ACC112 (cell line): Measurements from ENCODE around the gene MBNL3.

Experiments
- H2AFZ ChIP-seq: fragments of 200-600 bp; sonication (generic); one replicate; pipeline ENCODE4 v1.6.0; 2017; ENCODE audit warnings: antibody characterized with exemption, low read length; ENCODE audit not compliant: unreplicated experiment
- H3K27ac ChIP-seq: fragments of 200-600 bp; sonication (generic); 2 replicates; pipeline ENCODE4 v1.5.1; 2014; ENCODE audit warnings: low read depth, mild to moderate bottlenecking, antibody characterized with exemption, low read length, moderate library complexity
- H3K27me3 ChIP-seq: fragments of 200-600 bp; sonication (generic); 2 replicates; pipeline ENCODE4 v1.6.1; 2014; ENCODE audit warnings: mild to moderate bottlenecking, antibody characterized with exemption, low read length, moderate library complexity, mixed read lengths; ENCODE audit not compliant: insufficient read depth
- H3K36me3 ChIP-seq: fragments of 200-600 bp; sonication (generic); 2 replicates; pipeline ENCODE4 v1.6.1; 2016; ENCODE audit warnings: mild to moderate bottlenecking, antibody characterized with exemption, low read length, moderate library complexity, mixed read lengths; ENCODE audit not compliant: insufficient read depth
- H3K4me1 ChIP-seq: fragments of 200-600 bp; sonication (generic); one replicate; pipeline ENCODE4 v1.6.1; 2016; ENCODE audit warnings: low read length, mixed read lengths; ENCODE audit not compliant: insufficient read depth, unreplicated experiment, control insufficient read depth
- H3K4me3 ChIP-seq: fragments of 200-600 bp; sonication (generic); 2 replicates; pipeline ENCODE4 v1.5.1; 2014; ENCODE audit warnings: mild to moderate bottlenecking, low read depth, low read length
- H3K79me2 ChIP-seq: fragments of 200-600 bp; sonication (generic); one replicate; pipeline ENCODE4 v1.6.0; 2016; ENCODE audit warnings: low read length; ENCODE audit not compliant: control insufficient read depth, unreplicated experiment, insufficient read depth

Gene MBNL3

GRCh38 chrX:132423323-132423722 is 65.5 kb downstream of the MBNL3 start:
- H3K36me3 ChIP-seq: no peaks in the 10 kb centered on the region
- H3K27me3 ChIP-seq: no peaks in the 10 kb centered on the region
- H3K4me3 ChIP-seq: no peak overlapping the region
- peaks cover 11% of the 10 kb centered on the region for H3K4me1 ChIP-seq
- H2AFZ ChIP-seq: no peak overlapping the region
- H3K27ac ChIP-seq: no peak overlapping the region
- H3K79me2 ChIP-seq: no peaks in the 10 kb centered on the region

GRCh38 chrX:132415012-132415411 is 73.8 kb downstream of the MBNL3 start:
- Histone ChIP-seq H3K79me2 (no peaks in the 10 kb centered on the region), H3K27me3 (no peaks in the 10 kb centered on the region), H3K27ac (no peak overlapping the region), H2AFZ (no peak overlapping the region), H3K36me3 (no peaks in the 10 kb centered on the region), H3K4me3 (no peak overlapping the region), H3K4me1 (no peaks in the 10 kb centered on the region)

- H3K27me3 ChIP-seq: no peaks in the 10 kb centered on the region
- H3K27ac ChIP-seq: no peak overlapping the region
- no peaks in the 10 kb centered on the region for H3K4me1 ChIP-seq
- no peaks in the 10 kb centered on the region for H3K36me3 ChIP-seq
- no peak overlapping the region for H3K4me3 ChIP-seq
- H3K79me2 ChIP-seq: no peaks in the 10 kb centered on the region
- no peak overlapping the region for H2AFZ ChIP-seq
Observed at GRCh38 chrX:132414404-132414803, 74.4 kb downstream of the MBNL3 start.

GRCh38 chrX:132413459-132413858 is 75.4 kb downstream of the MBNL3 start:
- Histone ChIP-seq H2AFZ (no peak overlapping the region), H3K27me3 (no peaks in the 10 kb centered on the region), H3K4me3 (no peak overlapping the region)

GRCh38 chrX:132412208-132412607 is 76.6 kb downstream of the MBNL3 start:
- Histone ChIP-seq H3K27me3 (no peaks in the 10 kb centered on the region), H3K36me3 (no peaks in the 10 kb centered on the region), H3K4me1 (no peaks in the 10 kb centered on the region), H3K79me2 (no peaks in the 10 kb centered on the region), H3K4me3 (no peak overlapping the region), H3K27ac (no peak overlapping the region), H2AFZ (no peak overlapping the region)

More at GRCh38 chrX:132413459-132413858, 75.4 kb downstream of the MBNL3 start:
- Histone ChIP-seq H3K27ac (no peak overlapping the region), H3K79me2 (no peaks in the 10 kb centered on the region), H3K36me3 (no peaks in the 10 kb centered on the region), H3K4me1 (no peaks in the 10 kb centered on the region)

- Histone ChIP-seq H2AFZ (no peak overlapping the region), H3K27me3 (no peaks in the 10 kb centered on the region), H3K4me3 (no peak overlapping the region), H3K4me1 (no peaks in the 10 kb centered on the region), H3K79me2 (no peaks in the 10 kb centered on the region), H3K27ac (no peak overlapping the region), H3K36me3 (no peaks in the 10 kb centered on the region)
Observed at GRCh38 chrX:132411310-132411977, 77.4 kb downstream of the MBNL3 start.

- H3K4me3 ChIP-seq: no peak overlapping the region
- H3K27ac ChIP-seq: no peak overlapping the region
- H3K4me1 ChIP-seq: no peaks in the 10 kb centered on the region
- no peaks in the 10 kb centered on the region for H3K27me3 ChIP-seq
- H3K79me2 ChIP-seq: no peaks in the 10 kb centered on the region
- no peak overlapping the region for H2AFZ ChIP-seq
- no peaks in the 10 kb centered on the region for H3K36me3 ChIP-seq
Observed at GRCh38 chrX:132409780-132410556, 78.9 kb downstream of the MBNL3 start.

- no peak overlapping the region for H3K4me3 ChIP-seq
- H3K4me1 ChIP-seq: no peaks in the 10 kb centered on the region
- no peak overlapping the region for H3K27ac ChIP-seq
- no peaks in the 10 kb centered on the region for H3K79me2 ChIP-seq
- no peaks in the 10 kb centered on the region for H3K36me3 ChIP-seq
- no peak overlapping the region for H2AFZ ChIP-seq
- H3K27me3 ChIP-seq: no peaks in the 10 kb centered on the region
Observed at GRCh38 chrX:132407691-132408090, 81.1 kb downstream of the MBNL3 start.

GRCh38 chrX:132406106-132406505 is 82.7 kb downstream of the MBNL3 start:
- Histone ChIP-seq H2AFZ (no peak overlapping the region), H3K4me1 (no peaks in the 10 kb centered on the region), H3K4me3 (no peak overlapping the region), H3K36me3 (no peaks in the 10 kb centered on the region), H3K27ac (no peak overlapping the region), H3K27me3 (no peaks in the 10 kb centered on the region), H3K79me2 (no peaks in the 10 kb centered on the region)

GRCh38 chrX:132404266-132404665 is 84.6 kb downstream of the MBNL3 start:
- Histone ChIP-seq H3K27ac (no peak overlapping the region), H3K4me1 (no peaks in the 10 kb centered on the region), H2AFZ (no peak overlapping the region), H3K79me2 (no peaks in the 10 kb centered on the region), H3K4me3 (no peak overlapping the region), H3K27me3 (no peaks in the 10 kb centered on the region), H3K36me3 (no peaks in the 10 kb centered on the region)

GRCh38 chrX:132401935-132402334 is 86.9 kb downstream of the MBNL3 start:
- H3K4me1 ChIP-seq: no peaks in the 10 kb centered on the region
- H3K27ac ChIP-seq: no peak overlapping the region
- H2AFZ ChIP-seq: no peak overlapping the region
- H3K27me3 ChIP-seq: no peaks in the 10 kb centered on the region
- H3K79me2 ChIP-seq: no peaks in the 10 kb centered on the region
- no peak overlapping the region for H3K4me3 ChIP-seq
- no peaks in the 10 kb centered on the region for H3K36me3 ChIP-seq
